Erythroblast (primary cell): Measurements from ENCODE around the gene HTR2A.

ENCODE experiments used
- GATA1 ChIP-seq: IDR thresholded peaks from 2 replicates; pipeline ENCODE4 v1.6.1; 2011; ENCODE audit warnings: low read depth, mild to moderate bottlenecking, control low read depth, low read length, moderate library complexity
- POLR2A ChIP-seq: IDR thresholded peaks from 2 replicates; pipeline ENCODE4 v1.6.1; 2011; ENCODE audit warnings: mild to moderate bottlenecking, low read length

DNA sequence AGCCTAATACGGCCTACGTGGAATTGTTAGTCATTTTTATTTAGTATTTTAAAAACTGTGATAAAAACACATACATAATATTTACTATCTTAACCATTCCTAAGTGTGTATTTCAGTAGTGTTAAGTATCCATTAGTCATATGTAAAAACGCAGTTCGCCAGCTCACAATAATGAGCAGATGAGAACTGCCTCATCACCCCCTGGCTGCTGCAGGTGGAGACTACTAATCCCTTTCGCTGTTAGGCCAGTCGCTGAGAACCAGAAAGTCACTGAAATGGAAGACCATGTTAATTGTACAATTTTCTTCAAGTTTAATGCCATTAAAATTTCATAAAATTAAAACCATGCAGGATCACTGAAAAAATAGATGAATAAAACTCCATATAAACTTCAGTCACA, 101.5 kb downstream of the HTR2A start:
- no peak for TF ChIP-seq POLR2A
- TF ChIP-seq GATA1: no peak
